K562 (cell line): ENCODE measurements around the gene PEDS1. TPM values are rescaled to one million over a fixed set of nuclear protein-coding genes. Genes with fewer than 3 reads are reported as not detected.

Experiments used
- ATF7 ChIP-seq: fragments of 450-650 bp; IDR thresholded peaks from 2 replicates; pipeline ENCODE4 v1.7.1; 2014; ENCODE audit warnings: mild to moderate bottlenecking, moderate library complexity
- E2F1 ChIP-seq: sonication (generic); formaldehyde crosslinking; IDR thresholded peaks from 2 replicates; pipeline ENCODE4 v1.8.1; 2023; ENCODE audit warnings: mild to moderate bottlenecking, missing genetic modification reagents, moderate library complexity
- E2F5 ChIP-seq: sonication (generic); formaldehyde crosslinking; IDR thresholded peaks from 2 replicates; pipeline ENCODE4 v1.8.0; 2022; ENCODE audit warnings: mild to moderate bottlenecking, missing genetic modification reagents
- EHMT2 ChIP-seq: fragments of 450-650 bp; IDR thresholded peaks from 2 replicates; pipeline ENCODE4 v1.6.1; 2018; ENCODE audit warnings: antibody characterized with exemption
- HIVEP1 ChIP-seq: fragments of 250-450 bp; sonication (Bioruptor Pico); IDR thresholded peaks from 2 replicates; pipeline ENCODE4 v1.4.0; 2020; ENCODE audit warnings: mild to moderate bottlenecking
- HLTF ChIP-seq: fragments of 450-650 bp; IDR thresholded peaks from 2 replicates; pipeline ENCODE4 v1.6.1; 2016
- HNRNPLL ChIP-seq: fragments of 200-400 bp; formaldehyde crosslinking; IDR thresholded peaks from 2 replicates; pipeline ENCODE4 v1.6.1; 2017; ENCODE audit warnings: low read length, low read depth, mild to moderate bottlenecking; ENCODE audit not compliant: poor library complexity, severe bottlenecking
- MCM3 ChIP-seq: fragments of 450-650 bp; IDR thresholded peaks from 2 replicates; pipeline ENCODE4 v1.6.1; 2016
- MEF2D ChIP-seq: conservative IDR thresholded peaks from 2 replicates; pipeline ENCODE4 v1.6.1; 2016; ENCODE audit warnings: low read depth, missing genetic modification characterization, missing compliant biosample characterization
- NCOA2 ChIP-seq, 2 experiments: fragments of 450-650 bp; IDR thresholded peaks; 2 replicates each; pipeline ENCODE4 v1.6.1; 2018; ENCODE audit warnings: mild to moderate bottlenecking in 2 of 2, moderate library complexity in 1 of 2; ENCODE audit not compliant: partially characterized antibody in 2 of 2
- NR2C2 ChIP-seq, 2 experiments: fragments of 200-800 bp in 1 of 2; sonication (Bioruptor generic) in 1 of 2; sonication (generic) in 1 of 2; formaldehyde crosslinking in 1 of 2; IDR thresholded peaks; 2 replicates each; pipeline versions ENCODE4 v1.6.1 to v1.8.0; 2016 to 2022; ENCODE audit warnings: mild to moderate bottlenecking in 1 of 2, missing compliant biosample characterization in 1 of 2, missing genetic modification characterization in 1 of 2, missing genetic modification reagents in 1 of 2
- PPARD ChIP-seq: fragments of 250-450 bp; sonication (Bioruptor Pico); IDR thresholded peaks from 2 replicates; pipeline ENCODE4 v1.8.0; 2022; ENCODE audit warnings: inconsistent platforms, mild to moderate bottlenecking, moderate library complexity
- RNF2 ChIP-seq: sonication (generic); IDR thresholded peaks from 2 replicates; pipeline ENCODE4 v1.6.1; 2016
- SFPQ ChIP-seq: fragments of 200-400 bp; formaldehyde crosslinking; IDR thresholded peaks from 2 replicates; pipeline ENCODE4 v1.6.1; 2017; ENCODE audit warnings: mild to moderate bottlenecking, low read depth, low read length, moderate library complexity
- SNAPC5 ChIP-seq: fragments of 250-450 bp; sonication (Bioruptor Pico); IDR thresholded peaks from 2 replicates; pipeline ENCODE4 v1.8.0; 2021; ENCODE audit warnings: moderate library complexity, mild to moderate bottlenecking, inconsistent platforms
- SRSF7 ChIP-seq: fragments of 200-400 bp; formaldehyde crosslinking; optimal IDR thresholded peaks from 2 replicates; pipeline ENCODE3; 2017; ENCODE audit warnings: mild to moderate bottlenecking, low read depth, low read length
- THAP12 ChIP-seq: fragments of 250-450 bp; sonication (Bioruptor Pico); IDR thresholded peaks from 2 replicates; pipeline ENCODE4 v1.9.0; 2021; ENCODE audit warnings: mild to moderate bottlenecking, inconsistent platforms
- TOE1 ChIP-seq, 2 experiments: fragments of 450-650 bp in 1 of 2; sonication (generic) in 1 of 2; formaldehyde crosslinking in 1 of 2; IDR thresholded peaks; 2 replicates each; pipeline versions ENCODE4 v1.7.1 to v1.8.0; 2016 to 2022; ENCODE audit warnings: borderline replicate concordance in 2 of 2, mild to moderate bottlenecking in 2 of 2, antibody characterized with exemption in 1 of 2, inconsistent platforms in 1 of 2, low read depth in 1 of 2, missing genetic modification reagents in 1 of 2, moderate library complexity in 1 of 2
- WHSC1 ChIP-seq: IDR thresholded peaks from one replicate; pipeline ENCODE4 v1.6.1; 2012; ENCODE audit warnings: low read length, control low read depth, inconsistent platforms
- ZNF551 ChIP-seq: fragments of 250-450 bp; sonication (Bioruptor Pico); IDR thresholded peaks from 2 replicates; pipeline ENCODE4 v1.5.0; 2021; ENCODE audit warnings: mild to moderate bottlenecking, moderate library complexity
- ZNF644 ChIP-seq: fragments of 200-800 bp; sonication (Bioruptor generic); IDR thresholded peaks from 2 replicates; pipeline ENCODE4 v1.6.1; 2016; ENCODE audit warnings: low read depth, missing genetic modification characterization, missing compliant biosample characterization
- polyA plus RNA-seq, 8 experiments: library from polyadenylated mRNA; depleted of rRNA in 4 of 8; stranded (reverse) in 5 of 8; unstranded in 3 of 8; fragments of >200 nt; fragmentation: Nextera tagmentation in 2 of 8; fragmentation: Illumina TruSeq in 1 of 8; extraction: Ambion mirVana in 2 of 8; extraction: Trizol in 1 of 8; gene quantifications; 2 replicates each; pipeline versions ENCODE4 v1.2.1 to v1.2.3, GENCODE V29; 2011 to 2014; ENCODE audit warnings: inconsistent platforms in 1 of 8, missing spikeins in 1 of 8
- total RNA-seq, 7 experiments: library from RNA; depleted of rRNA in 6 of 7; stranded (reverse); fragments of >200 nt in 6 of 7; fragmentation: Illumina TruSeq in 2 of 7; extraction: Trizol in 2 of 7; gene quantifications; 2 replicates each; pipeline versions ENCODE4 v1.2.1 to v1.2.3, GENCODE V29; 2011 to 2021; ENCODE audit warnings: low replicate concordance in 1 of 7

PEDS1 gene
- total and polyA plus RNA-seq, 9 of the 15 experiments (the other 6 are each of a cell fraction or from before 2014, with no cell fraction given): 2.9 to 38.5 (median 24.2) TPM

- TF ChIP-seq SNAPC5 (CRISPR knock-in tag): no peak
- no peak for TF ChIP-seq WHSC1
- 0 out of 2 replicates have a peak, but pooled peaks have one; percentile 43 for TF ChIP-seq E2F5 (CRISPR knock-in tag)
- TF ChIP-seq THAP12 (CRISPR knock-in tag): peak; percentile 48; the same call in 1 of the 2 replicates
- TF ChIP-seq ZNF551 (CRISPR knock-in tag): no peak
- no peak for TF ChIP-seq MEF2D (tag)
- no peak for TF ChIP-seq ATF7
- no peak; the same call in 1 of the 2 replicates for TF ChIP-seq RNF2
- TF ChIP-seq SFPQ: no peak
- TF ChIP-seq EHMT2: no peak
- no peak for TF ChIP-seq ZNF644
- TF ChIP-seq TOE1 (IDR thresholded peaks at IDR 0.05; ENCODE audit: borderline replicate concordance): 0 out of 2 replicates have a peak, but pooled peaks have one; percentile 19
- TF ChIP-seq TOE1 (CRISPR knock-in tag; IDR thresholded peaks at IDR 0.05; ENCODE audit: borderline replicate concordance, low read depth): peak; percentile 78; the same call in 1 of the 2 replicates
- no peak for TF ChIP-seq E2F1
- TF ChIP-seq HIVEP1: 0 out of 2 replicates have a peak, but pooled peaks have one; percentile 32
- TF ChIP-seq NR2C2 (CRISPR knock-in tag; IDR thresholded peaks at IDR 0.05): no peak
- TF ChIP-seq NR2C2 (tag; IDR thresholded peaks at IDR 0.05): no peak
- no peak for TF ChIP-seq MCM3
- no peak for TF ChIP-seq SRSF7
- TF ChIP-seq NCOA2 (IDR thresholded peaks at IDR 0.05; ENCODE audit: partially characterized antibody in 2 of 2): no peak
- no peak for TF ChIP-seq PPARD
- peak; percentile 84 for TF ChIP-seq HNRNPLL
- TF ChIP-seq HLTF: no peak
Measured at GRCh38 chr20:50191544-50192363, 38.2 kb upstream of the PEDS1 start (continued).
